WI38 (cell line): ENCODE results near the gene TMX1.

Experiments used
- H3K4me3 ChIP-seq: 2 replicates; pipeline ENCODE4 v1.5.1; 2011; ENCODE audit warnings: low read depth, mild to moderate bottlenecking, control low read depth, low read length
- TF ChIP-seq, protein P1 (sequence below): IDR thresholded peaks from 2 replicates; pipeline ENCODE4 v1.5.1; 2012; ENCODE audit warnings: low read depth, mild to moderate bottlenecking, control low read depth, low read length

The TMX1 gene

DNA sequence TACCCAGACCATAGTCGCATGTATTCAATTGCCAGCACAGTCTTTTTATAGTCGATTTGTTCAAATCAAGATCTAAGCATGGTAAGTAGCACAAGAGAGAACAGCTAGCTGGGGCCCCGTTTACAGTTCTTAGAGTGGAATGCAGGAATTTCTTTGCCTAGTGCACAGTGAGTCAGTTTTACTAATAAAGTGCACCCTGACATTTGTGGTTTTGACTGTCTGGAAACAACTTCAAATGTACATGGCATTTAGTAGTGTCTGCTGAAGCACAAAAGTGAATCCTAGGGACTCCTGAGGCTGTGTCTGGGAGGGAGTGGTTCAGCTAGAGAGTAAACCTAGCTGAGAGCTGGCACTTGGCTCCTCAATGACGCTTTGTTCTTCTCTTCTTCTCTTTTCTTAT lies 64.9 kb downstream of the TMX1 start:
- H3K4me3 ChIP-seq, result no peak overlapping the region
- TF ChIP-seq, protein P1, sequence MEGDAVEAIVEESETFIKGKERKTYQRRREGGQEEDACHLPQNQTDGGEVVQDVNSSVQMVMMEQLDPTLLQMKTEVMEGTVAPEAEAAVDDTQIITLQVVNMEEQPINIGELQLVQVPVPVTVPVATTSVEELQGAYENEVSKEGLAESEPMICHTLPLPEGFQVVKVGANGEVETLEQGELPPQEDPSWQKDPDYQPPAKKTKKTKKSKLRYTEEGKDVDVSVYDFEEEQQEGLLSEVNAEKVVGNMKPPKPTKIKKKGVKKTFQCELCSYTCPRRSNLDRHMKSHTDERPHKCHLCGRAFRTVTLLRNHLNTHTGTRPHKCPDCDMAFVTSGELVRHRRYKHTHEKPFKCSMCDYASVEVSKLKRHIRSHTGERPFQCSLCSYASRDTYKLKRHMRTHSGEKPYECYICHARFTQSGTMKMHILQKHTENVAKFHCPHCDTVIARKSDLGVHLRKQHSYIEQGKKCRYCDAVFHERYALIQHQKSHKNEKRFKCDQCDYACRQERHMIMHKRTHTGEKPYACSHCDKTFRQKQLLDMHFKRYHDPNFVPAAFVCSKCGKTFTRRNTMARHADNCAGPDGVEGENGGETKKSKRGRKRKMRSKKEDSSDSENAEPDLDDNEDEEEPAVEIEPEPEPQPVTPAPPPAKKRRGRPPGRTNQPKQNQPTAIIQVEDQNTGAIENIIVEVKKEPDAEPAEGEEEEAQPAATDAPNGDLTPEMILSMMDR, result no peak

DNA sequence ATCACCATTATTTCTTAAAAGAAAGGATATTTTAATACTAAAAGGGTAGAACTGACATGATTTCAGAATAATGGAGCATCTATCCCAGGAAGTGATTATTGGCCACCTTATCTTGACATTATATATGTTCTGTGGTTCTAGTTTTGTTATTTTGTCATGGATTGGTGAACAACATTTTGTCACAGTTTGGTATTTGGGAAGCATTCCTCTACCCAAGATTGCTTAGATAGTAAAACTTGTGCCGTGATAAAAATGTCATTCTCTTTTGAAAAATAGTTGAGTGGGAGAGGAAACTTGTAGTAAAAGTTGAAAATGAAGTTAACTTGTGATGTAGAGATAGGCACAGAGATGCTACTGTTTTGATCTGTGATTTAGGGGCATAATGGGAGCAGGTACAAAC lies 65.7 kb downstream of the TMX1 start:
- TF ChIP-seq, protein P1, result no peak

More for the DNA sequence above, 65.7 kb downstream of the TMX1 start:
- H3K4me3 ChIP-seq, result no peak overlapping the region
